ENCODE data around the gene EIF4EBP2.

EIF4EBP2 gene

GRCh38 chr10:70462349-70462984, 58.5 kb downstream of the EIF4EBP2 start:
- DNase-seq, result no peak

DNA sequence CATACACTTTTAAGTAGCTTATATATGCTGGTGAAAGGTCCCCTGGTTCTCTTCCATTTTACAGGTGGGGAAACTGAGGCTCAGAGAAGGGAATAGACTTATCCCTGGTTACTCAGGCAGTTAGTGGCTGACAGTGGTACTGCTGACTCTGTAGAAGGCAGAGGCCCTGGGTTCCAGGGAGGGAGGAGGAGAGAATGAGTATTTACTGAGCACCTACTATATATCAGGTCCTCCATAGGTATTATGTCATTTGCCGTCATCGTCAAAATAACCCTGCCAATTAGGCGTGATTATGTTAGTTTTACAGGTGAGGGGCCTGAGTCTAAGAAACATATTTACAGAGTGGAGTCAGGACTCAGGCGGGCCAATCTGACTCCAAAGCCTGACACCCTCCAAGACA, 61.3 kb downstream of the EIF4EBP2 start:
- no peak for DNase-seq

GRCh38 chr10:70465832-70466231, 61.9 kb downstream of the EIF4EBP2 start:
- no peak for DNase-seq

- no peak for DNase-seq
These were observed 63.0 kb downstream of the EIF4EBP2 start for GRCh38 chr10:70466951-70467350.

- no peak for DNase-seq
These were observed 69.0 kb downstream of the EIF4EBP2 start for GRCh38 chr10:70472799-70473454.

DNA sequence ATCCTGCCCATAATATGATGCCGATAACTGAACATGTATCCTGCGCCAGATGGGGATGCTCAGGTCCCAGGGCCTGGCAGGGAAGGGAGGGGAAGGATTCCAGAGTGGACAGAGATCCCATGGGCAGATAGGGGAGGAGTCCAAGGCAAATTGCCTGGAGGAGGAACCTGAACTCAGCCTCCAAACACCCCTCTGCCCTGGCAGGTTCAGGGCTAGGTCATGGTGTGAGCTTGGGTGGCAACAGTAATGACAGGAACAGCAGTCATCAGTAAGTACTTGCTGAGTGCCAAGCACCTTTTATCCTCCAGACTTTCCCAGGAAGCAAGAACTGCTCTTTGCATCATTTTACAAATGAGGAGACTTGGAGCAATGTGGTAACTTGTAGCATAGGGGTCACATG, 70.8 kb downstream of the EIF4EBP2 start:
- DNase-seq, result no peak

DNA sequence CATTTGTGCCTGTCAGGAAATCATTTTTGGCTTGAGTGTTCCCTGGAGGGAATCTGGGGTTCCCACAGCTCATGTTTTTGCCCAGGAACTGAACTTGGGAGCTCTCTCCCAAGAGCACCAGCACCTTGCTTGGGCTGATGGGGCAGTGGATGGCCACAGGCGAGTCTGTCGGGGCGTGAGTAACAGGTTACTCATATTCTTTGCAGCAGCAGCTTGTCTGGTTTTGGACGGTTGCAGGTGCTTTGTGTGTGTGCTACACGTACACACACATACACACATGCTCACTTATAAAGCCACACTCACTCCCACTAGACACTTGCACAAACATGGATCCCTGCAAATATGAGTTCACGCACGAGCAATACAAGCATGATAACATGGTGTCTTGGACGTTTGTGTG, 71.7 kb downstream of the EIF4EBP2 start:
- DNase-seq, result no peak

DNA sequence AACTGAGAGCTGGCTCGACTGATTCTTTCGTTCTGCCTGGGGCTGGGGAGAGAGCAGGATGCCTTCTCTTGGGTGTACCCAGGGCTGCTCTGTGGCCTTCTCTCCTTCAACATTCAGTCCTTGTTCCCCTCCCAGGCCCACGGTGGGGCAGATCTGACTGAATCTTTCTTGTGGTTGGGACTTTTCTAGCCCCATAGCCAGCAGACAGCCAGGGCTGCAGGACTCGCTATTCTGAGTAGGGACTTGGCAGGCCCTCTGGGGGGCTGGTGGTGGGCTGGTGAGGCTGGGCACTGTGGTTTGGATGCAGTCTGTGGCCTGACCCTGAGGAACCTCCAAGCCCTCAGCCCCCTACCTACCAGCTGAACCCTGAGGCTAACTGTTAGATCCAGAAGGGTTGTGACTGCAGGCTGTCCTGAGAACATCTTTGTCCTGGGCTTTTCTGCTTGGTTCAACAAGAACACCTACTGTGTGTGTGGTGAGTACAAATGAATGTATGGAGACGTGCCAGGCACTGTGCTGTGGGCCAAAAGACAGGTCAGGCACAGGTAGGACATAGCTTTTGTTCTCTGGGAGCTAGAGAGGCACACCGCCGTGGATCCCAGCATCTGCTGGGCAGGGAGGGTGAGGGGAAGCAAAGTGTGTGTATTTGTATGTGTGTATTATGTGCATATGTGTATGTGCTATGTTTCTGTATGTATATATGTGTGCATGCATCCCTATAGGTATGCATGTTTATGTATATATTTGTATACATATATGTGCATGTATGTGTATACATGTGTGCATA, 72.5 kb downstream of the EIF4EBP2 start:
- DNase-seq, result no peak

GRCh38 chr10:70477661-70478162, 73.8 kb downstream of the EIF4EBP2 start:
- peak; percentile 81 for DNase-seq

Data from CD4-positive, alpha-beta T cell treated with Interleukin-10 for 1 hour (primary cell).